Stimulated activated CD8-positive, alpha-beta memory T cell treated with anti-CD3 and anti-CD28 coated beads, Interleukin-15, amount 100 ng/mL, for 48 hours (primary cell): ENCODE measurements around the gene SLC9A9.

ENCODE experiments used
- DNase-seq, 2 donors: peaks; one replicate each; pipeline ENCODE4 v3.0.0-alpha.2; 2020; ENCODE audit warnings: low read depth in 2 of 2

SLC9A9 gene

GRCh38 chr3:143418391-143418790 lies 429.9 kb downstream of the SLC9A9 start:
- no peak for DNase-seq

GRCh38 chr3:143416229-143416628 lies 432.0 kb downstream of the SLC9A9 start:
- DNase-seq: no peak

GRCh38 chr3:143414571-143415253 lies 433.6 kb downstream of the SLC9A9 start:
- DNase-seq: no peak

GRCh38 chr3:143413372-143413771 lies 434.9 kb downstream of the SLC9A9 start:
- no peak for DNase-seq

GRCh38 chr3:143412084-143412483 lies 436.2 kb downstream of the SLC9A9 start:
- no peak for DNase-seq

- no peak for DNase-seq
These were observed 438.0 kb downstream of the SLC9A9 start for GRCh38 chr3:143410259-143410658.

GRCh38 chr3:143408771-143409170 lies 439.5 kb downstream of the SLC9A9 start:
- no peak for DNase-seq

GRCh38 chr3:143402602-143403001 lies 445.7 kb downstream of the SLC9A9 start:
- no peak for DNase-seq

- no peak for DNase-seq
These were observed 451.5 kb downstream of the SLC9A9 start for GRCh38 chr3:143396790-143397189.

- DNase-seq: no peak
These were observed 458.9 kb downstream of the SLC9A9 start for GRCh38 chr3:143389388-143389787.

- DNase-seq: no peak
These were observed 460.8 kb downstream of the SLC9A9 start for GRCh38 chr3:143387425-143387824.

GRCh38 chr3:143384076-143384475 lies 464.2 kb downstream of the SLC9A9 start:
- DNase-seq: no peak

- DNase-seq: no peak
These were observed 464.8 kb downstream of the SLC9A9 start for GRCh38 chr3:143383421-143383820.

GRCh38 chr3:143382816-143383215 lies 465.5 kb downstream of the SLC9A9 start:
- no peak for DNase-seq

GRCh38 chr3:143380449-143380848 lies 467.8 kb downstream of the SLC9A9 start:
- no peak for DNase-seq

- DNase-seq: no peak
These were observed 472.6 kb downstream of the SLC9A9 start for GRCh38 chr3:143375698-143376097.

GRCh38 chr3:143367171-143367570 lies 481.1 kb downstream of the SLC9A9 start:
- DNase-seq: no peak

GRCh38 chr3:143366672-143367071 lies 481.6 kb downstream of the SLC9A9 start:
- no peak for DNase-seq

GRCh38 chr3:143363949-143364348 lies 484.3 kb downstream of the SLC9A9 start:
- DNase-seq: no peak

- no peak for DNase-seq
These were observed 485.0 kb downstream of the SLC9A9 start for GRCh38 chr3:143363276-143363675.

- DNase-seq: no peak
These were observed 485.9 kb downstream of the SLC9A9 start for GRCh38 chr3:143362115-143362991.

- DNase-seq: no peak
These were observed 486.7 kb downstream of the SLC9A9 start for GRCh38 chr3:143361589-143361988.

GRCh38 chr3:143360244-143360643 lies 488.0 kb downstream of the SLC9A9 start:
- DNase-seq: no peak
